Motor neuron (in vitro differentiated cells): ENCODE data around the gene GPR155. TPM values are rescaled to one million over a fixed set of nuclear protein-coding genes. Genes with fewer than 3 reads are reported as not detected.
A peak's percentile ranks its signal among the peaks of the same experiment; 100 is the strongest.

Experiments used
- ATAC-seq, 8 experiments: fragments of 200-7000 bp; cut with Tn5 transposase; replicated peaks in 6 of 8; 2 replicates each; pipeline ENCODE4 v1.8.0; 2021; ENCODE audit warnings: mild to moderate bottlenecking in 8 of 8, moderate library complexity in 8 of 8
- H3K27ac ChIP-seq, 2 donors: fragments of 250-450 bp; sonication (Bioruptor Pico); 2 replicates each; pipeline ENCODE4 v1.9.0; 2021; ENCODE audit warnings: antibody characterized with exemption in 2 of 2, mild to moderate bottlenecking in 2 of 2, moderate library complexity in 1 of 2
- H3K4me1 ChIP-seq, 2 donors: fragments of 250-450 bp; sonication (Bioruptor Pico); replicated peaks in 1 of 2; 2 replicates each; pipeline ENCODE4 v1.6.1; 2021; ENCODE audit warnings: antibody characterized with exemption in 2 of 2, mild to moderate bottlenecking in 2 of 2, moderate library complexity in 1 of 2
- H3K4me3 ChIP-seq, 5 donors: fragments of 250-450 bp; sonication (Bioruptor Pico); 2 replicates each; pipeline ENCODE4 v1.9.0; 2021; ENCODE audit warnings: antibody characterized with exemption in 5 of 5, mild to moderate bottlenecking in 5 of 5, moderate library complexity in 4 of 5
- WGBS, 10 experiments: fragments of 450-650 bp; shearing (Covaris generic); methylation state at CpG; one replicate each; pipeline ENCODE4 v1.0.0; 2022; 5-methylcytosine and 5-hydroxymethylcytosine counted together
- in situ Hi-C, 9 experiments: fragments of 400-800 bp; cut with MboI; loops; one replicate each; pipeline ENCODE4 v1.15.0; 2021; ENCODE audit warnings: low sequenced_read_pairs in 9 of 9, low pct_unique_long_range_greater_than_20kb in 2 of 9; ENCODE audit not compliant: unreplicated experiment in 9 of 9
- total RNA-seq, 8 experiments: library from RNA; unstranded; fragments of 300-600 nt; gene quantifications; 2 replicates each; pipeline versions ENCODE4 v1.2.3 to v1.2.4, GENCODE V29; 2022

The GPR155 gene
- total RNA-seq, result 10 to 100 TPM in 1 of 8 experiments, 1 to 10 TPM in 7; 1.6 to 15.3 (median 4.6) TPM

- in situ Hi-C loops, result no loop called here
- ATAC-seq, result peak; percentile 75 to 83 (median 80)
- Histone ChIP-seq H3K27ac (peak within 1 kb of the TSS; percentile 68 to 77), H3K4me1 (peaks cover 7 to 8% of the 10 kb centered on the region in 2 donors), H3K4me3 (peak within 1 kb of the TSS; percentile 61 to 84 (median 72))
- WGBS, 10 experiments, result 0 to 20% (median 0%) methylated on average over 1 to 3 of the region's 42 CpGs; no CpG with 5 or more reads in 7 of the 10 experiments
These were observed at the start of gene GPR155 for GRCh38 chr2:174486563-174487107. TSS of gene GPR155 (minus strand) at chr2:174487029. CDS start at chr2:174481956, 5,073 bp downstream.

- ATAC-seq, result peak in 1 of 8 experiments; percentile 56
- WGBS, 10 experiments, result 68 to 88% (median 78%) methylated on average over 1 to 8 of the region's 11 CpGs; no CpG with 5 or more reads in 2 of the 10 experiments
- H3K4me1 ChIP-seq, result no peaks in the 10 kb centered on the region
- H3K4me3 ChIP-seq, result no peak overlapping the region
- in situ Hi-C loops, result no loop called here
- H3K27ac ChIP-seq, result no peak overlapping the region
These were observed 49.2 kb upstream of the GPR155 start for GRCh38 chr2:174535757-174536703.

GRCh38 chr2:174535083-174535482, 48.3 kb upstream of the GPR155 start:
- in situ Hi-C loops, result no loop called here
- H3K27ac ChIP-seq, result no peak overlapping the region
- no peak overlapping the region for H3K4me3 ChIP-seq
- H3K4me1 ChIP-seq, result no peaks in the 10 kb centered on the region
- WGBS, 10 experiments, result 48 to 100% (median 80%) methylated on average over 1 to 3 of the region's 3 CpGs
- no peak for ATAC-seq

GRCh38 chr2:174529916-174530315, 43.1 kb upstream of the GPR155 start:
- no peak overlapping the region for H3K4me3 ChIP-seq
- no peak overlapping the region for H3K27ac ChIP-seq
- in situ Hi-C loops, result no loop called here
- no peaks in the 10 kb centered on the region for H3K4me1 ChIP-seq
- 60 to 100% (median 85%) methylated on average over 1 to 4 of the region's 4 CpGs; no CpG with 5 or more reads in 1 of the 10 experiments for WGBS, 10 experiments
- ATAC-seq, result no peak

GRCh38 chr2:174527959-174528358, 41.1 kb upstream of the GPR155 start:
- Histone ChIP-seq H3K4me3 (no peak overlapping the region), H3K27ac (no peak overlapping the region), H3K4me1 (no peaks in the 10 kb centered on the region)
- in situ Hi-C loops, result no loop called here
- no peak for ATAC-seq
- WGBS, 10 experiments, result 20 to 100% (median 83%) methylated on average over 1 to 3 of the region's 3 CpGs; no CpG with 5 or more reads in 2 of the 10 experiments

- Histone ChIP-seq H3K4me1 (no peaks in the 10 kb centered on the region), H3K4me3 (no peak overlapping the region), H3K27ac (no peak overlapping the region)
- no peak for ATAC-seq
- 37 to 93% (median 83%) methylated on average over 1 to 3 of the region's 3 CpGs; no CpG with 5 or more reads in 1 of the 10 experiments for WGBS, 10 experiments
- in situ Hi-C loops, result no loop called here
These were observed 40.4 kb upstream of the GPR155 start for GRCh38 chr2:174527101-174527721.

GRCh38 chr2:174524527-174524926, 37.7 kb upstream of the GPR155 start:
- no peak for ATAC-seq
- H3K4me1 ChIP-seq, result no peaks in the 10 kb centered on the region
- no peak overlapping the region for H3K27ac ChIP-seq
- in situ Hi-C loops, result no loop called here
- WGBS, 10 experiments, result 74 to 100% (median 99%) methylated on average over 1 to 2 of the region's 2 CpGs; no CpG with 5 or more reads in 2 of the 10 experiments
- H3K4me3 ChIP-seq, result no peak overlapping the region

GRCh38 chr2:174522553-174522952, 35.7 kb upstream of the GPR155 start:
- WGBS, 10 experiments, result 0 to 72% (median 59%) methylated on average over 3 of the region's 3 CpGs; no CpG with 5 or more reads in 1 of the 10 experiments
- Histone ChIP-seq H3K4me1 (no peaks in the 10 kb centered on the region), H3K4me3 (no peak overlapping the region), H3K27ac (no peak overlapping the region)
- in situ Hi-C loops, result no loop called here
- ATAC-seq, result peak in 1 of 8 experiments; percentile 22

- no peak overlapping the region for H3K4me3 ChIP-seq
- ATAC-seq, result peak in 2 of 8 experiments; percentile 23 to 32
- in situ Hi-C loops, result no loop called here
- no peaks in the 10 kb centered on the region for H3K4me1 ChIP-seq
- WGBS, 10 experiments, result 26 to 100% (median 86%) methylated on average over 1 to 2 of the region's 2 CpGs; no CpG with 5 or more reads in 2 of the 10 experiments
- H3K27ac ChIP-seq, result no peak overlapping the region
These were observed 31.6 kb upstream of the GPR155 start for GRCh38 chr2:174518395-174518794.

- no peak for ATAC-seq
- in situ Hi-C loops, result no loop called here
- Histone ChIP-seq H3K4me1 (no peaks in the 10 kb centered on the region), H3K27ac (no peak overlapping the region), H3K4me3 (no peak overlapping the region)
- WGBS, 10 experiments, result 28 to 100% (median 76%) methylated on average over 1 to 4 of the region's 5 CpGs
These were observed 29.9 kb upstream of the GPR155 start for GRCh38 chr2:174516501-174517378.

GRCh38 chr2:174512345-174512744, 25.5 kb upstream of the GPR155 start:
- in situ Hi-C loops, result no loop called here
- H3K4me3 ChIP-seq, result no peak overlapping the region
- WGBS, 10 experiments, result 48 to 97% (median 91%) methylated on average over 2 to 3 of the region's 3 CpGs

GRCh38 chr2:174511580-174512260, 24.9 kb upstream of the GPR155 start:
- 0 to 56% (median 25%) methylated on average over 1 to 5 of the region's 5 CpGs; no CpG with 5 or more reads in 3 of the 10 experiments for WGBS, 10 experiments
- Histone ChIP-seq H3K4me3 (no peak overlapping the region), H3K4me1 (no peaks in the 10 kb centered on the region), H3K27ac (no peak overlapping the region)
- peak in 1 of 8 experiments; percentile 29 for ATAC-seq
- in situ Hi-C loops, result no loop called here

More at GRCh38 chr2:174512345-174512744, 25.5 kb upstream of the GPR155 start:
- no peak overlapping the region for H3K27ac ChIP-seq
- no peaks in the 10 kb centered on the region for H3K4me1 ChIP-seq
- ATAC-seq, result no peak
